ENCODE measurements around the gene ALPK3. TPM values are rescaled to one million over a fixed set of nuclear protein-coding genes. Genes with fewer than 3 reads are reported as not detected.
"Not testable (repeated sequence)": the region's sequence is repeated elsewhere in the genome, so short reads cannot be mapped to it uniquely, and the experiment has no call there.

ALPK3 gene
- total RNA-seq, 4 donors from 2014 or later = 0.42 to 1.4 (median 0.46) TPM

GRCh38 chr15:84836844-84837243 is 19.7 kb downstream of the ALPK3 start:
- peak in 1 of 2 donors; percentile 10 for DNase-seq (ENCODE audit: low spot score in 2 of 2)
- H3K4me3 ChIP-seq (ENCODE audit: low read depth, poor library complexity, severe bottlenecking) = no peak overlapping the region
- intact Hi-C loops (cut with DNase I; ENCODE audit: low total_unique reads) = no loop called here
- WGBS, 2 donors = 89 to 96% methylated on average over 1 of the region's 1 CpG
- TF ChIP-seq POLR2A (IDR thresholded peaks at IDR 0.05) (no peak), CTCF (IDR thresholded peaks at IDR 0.05) (no peak)

- H3K4me3 ChIP-seq (ENCODE audit: low read depth, poor library complexity, severe bottlenecking) = no peak overlapping the region
- TF ChIP-seq CTCF (IDR thresholded peaks at IDR 0.05) = no peak
- no peak for TF ChIP-seq POLR2A (IDR thresholded peaks at IDR 0.05)
- peak in 1 of 2 donors; percentile 57 for DNase-seq (ENCODE audit: low spot score in 2 of 2)
- WGBS, 2 donors = 96% methylated on average over 22 to 23 of the region's 23 CpGs
- intact Hi-C loops (cut with DNase I; ENCODE audit: low total_unique reads) = no loop called here
Observed at GRCh38 chr15:84839714-84840113, 22.6 kb downstream of the ALPK3 start.

GRCh38 chr15:84840255-84840654 is 23.1 kb downstream of the ALPK3 start:
- intact Hi-C loops (cut with DNase I; ENCODE audit: low total_unique reads) = no loop called here
- DNase-seq (ENCODE audit: low spot score in 2 of 2) = peak in 1 of 2 donors; percentile 52
- TF ChIP-seq POLR2A (IDR thresholded peaks at IDR 0.05) = no peak
- no peak for TF ChIP-seq CTCF (IDR thresholded peaks at IDR 0.05)
- WGBS, 2 donors = 85 to 90% methylated on average over 8 to 10 of the region's 10 CpGs
- no peak overlapping the region for H3K4me3 ChIP-seq (ENCODE audit: low read depth, poor library complexity, severe bottlenecking)

- no peak for DNase-seq (ENCODE audit: low spot score in 2 of 2)
Observed at GRCh38 chr15:84840741-84841429, 23.7 kb downstream of the ALPK3 start.

DNA sequence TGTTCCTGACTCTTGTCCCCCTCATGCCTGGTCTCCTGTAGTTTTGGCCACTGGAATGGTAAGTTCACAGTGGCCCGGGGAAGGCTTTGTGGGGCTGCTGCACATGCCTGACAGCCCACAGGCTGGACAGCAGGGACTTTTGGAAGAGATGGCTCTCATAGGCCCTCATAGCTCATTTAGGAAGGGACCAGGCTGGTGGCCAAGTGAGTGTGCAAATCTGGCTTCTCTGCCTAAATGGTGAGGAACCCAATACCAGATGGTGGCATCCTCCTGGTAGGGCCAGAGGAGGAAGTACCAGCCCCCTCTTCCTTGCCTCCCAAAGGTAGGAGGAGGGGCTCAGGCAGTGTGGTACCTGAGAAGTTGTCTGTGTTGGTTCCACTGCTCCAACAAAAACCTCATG is 25.6 kb downstream of the ALPK3 start:
- 83 to 100% methylated on average over 1 of the region's 1 CpG for WGBS, 2 donors
- TF ChIP-seq CTCF (IDR thresholded peaks at IDR 0.05) = no peak
- TF ChIP-seq POLR2A (IDR thresholded peaks at IDR 0.05) = no peak
- DNase-seq (ENCODE audit: low spot score in 2 of 2) = no peak
- intact Hi-C loops (cut with DNase I; ENCODE audit: low total_unique reads) = no loop called here
- H3K4me3 ChIP-seq (ENCODE audit: low read depth, poor library complexity, severe bottlenecking) = no peak overlapping the region

More at GRCh38 chr15:84840741-84841429, 23.7 kb downstream of the ALPK3 start:
- intact Hi-C loops (cut with DNase I; ENCODE audit: low total_unique reads) = no loop called here
- 76 to 78% methylated on average over 11 to 12 of the region's 12 CpGs for WGBS, 2 donors
- no peak overlapping the region for H3K4me3 ChIP-seq (ENCODE audit: low read depth, poor library complexity, severe bottlenecking)
- no peak for TF ChIP-seq POLR2A (IDR thresholded peaks at IDR 0.05)
- TF ChIP-seq CTCF (IDR thresholded peaks at IDR 0.05) = no peak

GRCh38 chr15:84844964-84845363 is 27.8 kb downstream of the ALPK3 start:
- no peak overlapping the region for H3K4me3 ChIP-seq (ENCODE audit: low read depth, poor library complexity, severe bottlenecking)
- intact Hi-C loops (cut with DNase I; ENCODE audit: low total_unique reads) = no loop called here
- TF ChIP-seq POLR2A (IDR thresholded peaks at IDR 0.05) (no peak), CTCF (IDR thresholded peaks at IDR 0.05) (no peak)
- no peak for DNase-seq (ENCODE audit: low spot score in 2 of 2)
- WGBS, 2 donors = 88 to 92% methylated on average over 2 of the region's 2 CpGs

- intact Hi-C loops (cut with DNase I; ENCODE audit: low total_unique reads); H3K4me3 ChIP-seq (ENCODE audit: low read depth, poor library complexity, severe bottlenecking): not testable (repeated sequence)
- DNase-seq (ENCODE audit: low spot score in 2 of 2) = peak in 1 of 2 donors; percentile 86
- WGBS, 2 donors = 61 to 73% methylated on average over 7 of the region's 7 CpGs
Observed at GRCh38 chr15:84845631-84846030, 28.5 kb downstream of the ALPK3 start.

Measured in lower leg skin (tissue), 4 donors.